ENCODE data around the gene TMX3. TPM values are rescaled to one million over a fixed set of nuclear protein-coding genes. Genes with fewer than 3 reads are reported as not detected.

TMX3 gene
- total RNA-seq, 1 experiment from 2014 or later: 33.3 TPM

- TF ChIP-seq ZNF532 (CRISPR knock-in tag; IDR thresholded peaks at IDR 0.05; ENCODE audit: borderline replicate concordance) (no peak), JUN (CRISPR knock-in tag; IDR thresholded peaks at IDR 0.05) (no peak), FOXP4 (CRISPR knock-in tag; IDR thresholded peaks at IDR 0.05) (no peak), ZNF121 (CRISPR knock-in tag; IDR thresholded peaks at IDR 0.05) (no peak), ZNF416 (CRISPR knock-in tag; IDR thresholded peaks at IDR 0.05) (no peak), ZNF423 (CRISPR knock-in tag; IDR thresholded peaks at IDR 0.05) (no peak), ZNF232 (CRISPR knock-in tag; IDR thresholded peaks at IDR 0.05) (no peak), NFATC4 (CRISPR knock-in tag; IDR thresholded peaks at IDR 0.05) (no peak), ZNF396 (CRISPR knock-in tag; IDR thresholded peaks at IDR 0.05; ENCODE audit: borderline replicate concordance) (no peak), TEAD1 (CRISPR knock-in tag; IDR thresholded peaks at IDR 0.05) (no peak), HMGXB4 (CRISPR knock-in tag; IDR thresholded peaks at IDR 0.05) (no peak), IRF1 (CRISPR knock-in tag; IDR thresholded peaks at IDR 0.05) (no peak)
Observed at GRCh38 chr18:68638613-68639012, 76.3 kb downstream of the TMX3 start (continued).

GRCh38 chr18:68627812-68628211, 87.1 kb downstream of the TMX3 start:
- no peaks in the 10 kb centered on the region for H3K36me3 Mint-ChIP-seq
- no peak for DNase-seq (ENCODE audit: low spot score)
- TF ChIP-seq FOXP4 (CRISPR knock-in tag; IDR thresholded peaks at IDR 0.05): no peak
- no peak overlapping the region for H3K27ac Mint-ChIP-seq
- no peak overlapping the region for H3K4me3 Mint-ChIP-seq
- no peaks in the 10 kb centered on the region for H3K9me3 Mint-ChIP-seq
- ChIA-PET POLR2A (no interaction called here), CTCF (no interaction called here)
- no peak for ATAC-seq
- peaks cover 3% of the 10 kb centered on the region for H3K4me1 Mint-ChIP-seq
- no peaks in the 10 kb centered on the region for H3K27me3 Mint-ChIP-seq (ENCODE audit: low read depth)

Other genes starting within 250 kb of the TMX3 start
- 3.1 to 5.1 TPM (median 3.2 TPM) in 3 replicates for gene CCDC102B, start 83.0 kb upstream of the TMX3 start, total RNA-seq (2021)